ENCODE results near the gene WDR55.

- TF ChIP-seq CTCF (IDR thresholded peaks at IDR 0.05) = no peak
- no peak for TF ChIP-seq POLR2A (IDR thresholded peaks at IDR 0.05)
These were observed 17.7 kb upstream of the WDR55 start for GRCh38 chr5:140647042-140647419.
